GM08714 (cell line): ENCODE results near the gene YY1.

Experiments used
- H3K4me3 ChIP-seq: fragments of 200-500 bp; sonication (Bioruptor generic); 2 replicates; pipeline ENCODE4 v1.5.1; 2014; ENCODE audit warnings: mild to moderate bottlenecking, low read length, inconsistent platforms
- ZNF274 ChIP-seq: IDR thresholded peaks from 2 replicates; pipeline ENCODE4 v1.6.1; 2012; ENCODE audit warnings: mild to moderate bottlenecking, low read depth, low read length

The YY1 gene

DNA sequence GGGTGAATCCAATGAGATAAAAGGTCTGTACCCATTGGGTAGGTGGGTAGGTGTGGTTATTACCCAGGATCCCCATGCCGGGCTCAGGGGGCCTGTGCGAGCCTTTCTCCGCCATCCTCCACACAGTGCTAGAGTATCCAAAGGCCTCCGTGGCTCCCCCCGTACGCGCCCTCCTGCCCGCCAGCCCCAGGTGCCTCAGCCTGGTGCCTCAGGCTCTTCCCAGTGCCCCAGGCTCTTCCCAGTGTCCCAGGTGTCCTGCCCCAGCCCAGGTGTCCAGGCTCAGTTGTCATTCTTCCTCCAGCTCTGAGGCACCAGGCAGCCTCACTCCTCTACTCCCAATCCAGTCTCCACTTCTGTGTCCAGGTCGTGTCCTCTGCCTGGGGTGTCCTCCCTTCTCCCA is 27.6 kb upstream of the YY1 start:
- no peak for TF ChIP-seq ZNF274
- H3K4me3 ChIP-seq = no peak overlapping the region

DNA sequence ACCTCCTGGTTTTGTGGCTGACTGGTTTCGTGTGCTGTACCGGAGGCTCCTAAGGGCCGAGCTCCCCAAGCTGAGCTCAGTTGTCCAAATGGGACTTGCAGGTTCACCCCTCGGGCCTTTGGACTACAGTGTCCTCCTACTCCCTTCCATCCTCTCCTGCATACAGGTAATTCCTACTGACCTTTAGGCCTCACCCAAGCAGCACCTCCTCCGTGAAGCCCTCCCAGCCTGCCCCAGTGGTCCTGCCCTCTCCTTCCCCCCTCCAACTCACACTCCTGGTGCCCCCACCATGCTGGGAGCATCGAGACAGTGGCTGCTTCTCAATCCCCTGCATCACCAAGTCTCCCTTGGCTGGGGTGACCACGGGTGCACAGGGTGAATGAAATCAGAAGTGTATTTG is 27.1 kb upstream of the YY1 start:
- no peak overlapping the region for H3K4me3 ChIP-seq
- TF ChIP-seq ZNF274 = no peak

DNA sequence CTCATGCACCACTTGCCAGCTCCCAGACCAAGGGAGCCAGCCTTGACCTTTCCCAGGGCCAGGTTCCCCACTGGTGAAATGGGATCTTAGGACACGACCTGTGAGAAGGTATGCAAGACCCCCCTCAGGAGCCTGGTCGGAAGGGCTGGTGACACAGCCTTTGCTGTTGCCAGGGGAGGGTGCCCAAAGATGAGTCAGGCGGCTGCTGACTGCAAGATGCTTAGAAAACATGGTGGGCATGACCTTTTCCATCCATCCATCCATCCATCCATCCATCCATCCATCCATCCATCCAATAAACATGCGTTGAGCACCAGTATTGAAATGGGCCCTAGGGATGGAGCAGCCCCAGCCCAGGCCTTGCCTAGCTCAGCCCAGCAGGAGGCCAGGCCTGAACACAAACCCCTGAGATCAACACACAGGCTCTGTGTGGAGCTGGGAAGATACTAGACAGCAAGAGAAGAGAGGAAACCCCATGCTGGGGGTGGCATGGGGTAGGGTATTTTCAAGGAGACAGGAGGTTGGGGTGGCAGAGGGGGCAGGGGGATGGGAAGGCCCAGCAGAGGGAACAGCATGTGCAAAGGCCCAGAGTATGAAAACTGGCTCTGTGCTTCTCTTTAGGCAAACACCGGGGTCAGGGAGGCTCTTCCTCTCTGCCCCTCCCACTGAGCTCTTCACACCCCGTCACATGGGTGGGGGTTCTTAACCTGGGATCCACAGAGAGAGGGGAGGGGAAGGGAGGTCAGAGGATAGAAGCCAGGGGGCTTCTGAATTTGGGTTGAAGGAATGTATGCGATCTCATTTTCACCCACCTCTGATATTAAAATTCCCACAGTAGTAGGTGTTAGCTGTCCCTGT is 26.2 kb upstream of the YY1 start:
- TF ChIP-seq ZNF274 = no peak
- no peak overlapping the region for H3K4me3 ChIP-seq

GRCh38 chr14:100213587-100213955 is 25.4 kb upstream of the YY1 start:
- no peak for TF ChIP-seq ZNF274
- peak overlapping the region; percentile 81; the same call in 1 of the 2 replicates for H3K4me3 ChIP-seq

GRCh38 chr14:100213956-100214769 is 24.8 kb upstream of the YY1 start:
- H3K4me3 ChIP-seq = peak overlapping the region; percentile 81; the same call in 1 of the 2 replicates

GRCh38 chr14:100214770-100215083 is 24.2 kb upstream of the YY1 start:
- peak overlapping the region; percentile 9; the same call in 1 of the 2 replicates for H3K4me3 ChIP-seq
- no peak for TF ChIP-seq ZNF274

More at GRCh38 chr14:100213956-100214769, 24.8 kb upstream of the YY1 start:
- no peak for TF ChIP-seq ZNF274

- TF ChIP-seq ZNF274 = no peak
- H3K4me3 ChIP-seq = no peak overlapping the region
These were observed 23.5 kb upstream of the YY1 start for GRCh38 chr14:100215330-100215885.

GRCh38 chr14:100219126-100219785 is 19.7 kb upstream of the YY1 start:
- no peak for TF ChIP-seq ZNF274

DNA sequence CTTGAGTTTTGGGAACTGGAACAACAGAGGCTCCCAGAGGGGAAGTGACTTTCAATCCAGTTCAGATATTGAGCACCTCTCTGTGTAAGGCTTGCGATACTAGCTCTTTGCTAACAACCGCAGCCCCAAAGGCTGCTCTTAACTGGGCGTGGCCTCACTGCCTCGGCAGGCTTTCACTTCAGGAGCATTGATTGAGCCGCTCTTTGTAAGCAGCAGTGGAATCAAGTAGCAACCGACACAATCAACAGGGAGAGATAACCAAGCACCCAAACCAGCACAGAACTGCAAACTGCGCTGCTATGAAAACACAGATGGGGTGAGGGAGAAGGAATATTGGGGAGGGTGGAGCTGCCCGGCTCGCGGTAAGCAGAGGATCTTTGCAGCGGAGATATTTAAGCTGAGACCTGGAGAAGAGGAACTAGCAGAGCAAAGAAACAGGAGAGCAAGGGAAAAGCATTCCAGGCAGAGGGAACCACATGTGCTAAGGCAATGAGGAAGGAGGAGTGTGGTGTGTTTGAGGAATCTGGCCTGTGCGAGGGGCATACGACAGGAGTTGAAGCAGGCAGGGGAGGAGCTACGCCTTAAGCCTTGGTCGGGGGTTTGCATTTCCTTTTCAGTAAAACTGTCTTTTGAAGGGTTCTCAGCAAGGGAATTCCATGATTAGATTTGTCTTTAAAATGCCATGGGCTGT is 17.3 kb upstream of the YY1 start:
- H3K4me3 ChIP-seq = peak overlapping the region; percentile 81
- TF ChIP-seq ZNF274 = no peak

More at GRCh38 chr14:100219126-100219785, 19.7 kb upstream of the YY1 start:
- H3K4me3 ChIP-seq = no peak overlapping the region

DNA sequence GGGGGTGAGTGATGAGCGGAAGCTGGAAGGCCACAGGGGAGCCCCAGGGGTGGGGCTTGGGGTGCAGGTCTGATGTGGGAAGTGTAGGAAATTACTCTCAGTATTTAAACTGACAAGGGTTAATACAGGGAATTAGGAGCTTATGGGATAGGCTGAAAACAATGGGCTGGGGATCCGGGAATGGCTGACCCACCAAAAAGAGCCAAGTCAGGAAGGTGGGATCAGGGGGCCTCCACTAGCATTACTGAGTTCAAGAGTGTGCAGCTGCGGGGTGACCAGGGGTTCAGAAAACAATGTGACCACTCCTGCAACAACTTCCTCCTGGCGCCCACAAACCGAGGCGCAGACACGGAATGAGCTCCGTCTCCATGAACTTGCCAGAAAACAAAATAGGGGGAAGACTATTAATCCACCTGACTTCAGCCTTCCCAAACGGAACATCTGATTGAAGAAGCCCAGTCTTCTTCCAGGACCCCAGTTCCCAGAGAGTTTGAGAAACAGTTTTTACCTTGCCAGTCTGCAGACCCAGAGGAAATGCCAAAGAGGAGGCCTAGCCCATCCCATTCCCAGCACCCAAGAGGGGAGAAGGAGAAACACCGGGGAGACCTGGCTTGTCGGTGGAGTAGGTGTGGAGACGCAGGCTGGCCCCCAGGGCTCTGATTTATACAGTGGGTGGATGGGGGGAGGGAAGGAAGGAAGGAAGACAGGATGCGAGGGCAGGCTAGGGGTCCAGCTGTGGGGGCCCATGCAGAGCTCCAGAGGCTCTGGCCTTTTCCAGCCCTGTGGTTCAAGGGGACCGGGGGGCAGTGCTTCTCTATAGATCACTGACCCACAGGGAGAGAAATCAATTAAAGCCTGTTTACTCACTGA is 16.5 kb upstream of the YY1 start:
- no peak for TF ChIP-seq ZNF274
- H3K4me3 ChIP-seq = peak overlapping the region; percentile 81

DNA sequence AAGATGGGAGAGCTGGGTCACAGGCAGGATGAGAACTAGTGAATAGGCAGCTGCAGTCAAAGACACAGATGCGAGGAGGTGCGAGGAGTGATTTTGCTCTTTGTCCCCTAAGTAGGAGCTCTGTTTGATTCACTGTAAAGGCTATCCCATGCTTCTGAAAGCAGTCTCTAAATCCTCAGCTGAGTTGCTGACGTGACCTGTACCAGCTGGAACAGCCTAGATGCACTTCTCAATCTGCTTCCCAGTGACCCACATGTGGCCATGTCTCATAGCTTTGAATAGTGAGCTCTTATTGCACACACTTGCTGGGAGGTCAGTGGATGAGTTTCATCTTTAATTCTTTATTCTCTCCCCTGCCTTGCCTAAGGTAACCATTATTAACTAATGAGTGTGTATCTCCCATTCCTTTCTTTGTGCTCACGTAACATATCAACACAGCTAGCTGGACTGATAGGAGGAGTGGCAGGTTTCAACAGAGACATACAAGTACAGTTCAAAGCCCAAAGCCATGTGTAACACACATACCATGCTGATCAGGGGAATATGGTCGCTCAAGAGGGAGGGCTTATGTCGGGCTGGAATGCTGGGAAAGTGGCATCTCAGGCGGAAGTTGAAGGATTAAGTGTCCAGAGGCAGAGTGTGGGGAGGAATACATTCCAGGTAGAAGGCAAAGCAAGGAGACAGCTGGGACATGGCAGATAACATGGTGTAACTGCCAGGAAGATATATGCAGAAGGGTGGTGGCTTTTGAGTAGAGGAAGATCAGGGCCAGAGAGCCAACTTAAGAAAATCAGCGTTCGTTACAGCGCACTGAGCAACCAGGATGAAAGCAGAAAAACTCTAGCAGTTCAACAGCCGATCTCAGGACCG is 15.4 kb upstream of the YY1 start:
- no peak for TF ChIP-seq ZNF274
- no peak overlapping the region for H3K4me3 ChIP-seq
